Activated CD8-positive, alpha-beta T cell treated with anti-CD3 and anti-CD28 coated beads for 36 hours (primary cell): ENCODE results near the gene BICC1. TPM values are rescaled to one million over a fixed set of nuclear protein-coding genes. Genes with fewer than 3 reads are reported as not detected.
"Not testable (repeated sequence)": the region's sequence is repeated elsewhere in the genome, so short reads cannot be mapped to it uniquely, and the experiment has no call there.

Experiments
- ATAC-seq: fragments of 200-7000 bp; cut with Tn5 transposase; one replicate; pipeline ENCODE4 v1.10.0; 2021; ENCODE audit warnings: mild to moderate bottlenecking, moderate library complexity
- CTCF ChIA-PET: fragments of 350-600 bp; sonication (Branson Sonifier 250); formaldehyde crosslinking; loops from one replicate; lab custom pipeline; 2021; ENCODE audit warnings: antibody characterized with exemption; lab: Charles Lee
- POLR2A ChIA-PET: fragments of 350-600 bp; sonication (Branson Sonifier 250); formaldehyde crosslinking; loops from one replicate; lab custom pipeline; 2021; ENCODE audit warnings: antibody characterized with exemption; lab: Charles Lee
- DNase-seq: peaks from one replicate; pipeline ENCODE4 v3.0.0-alpha.2; 2020
- H3K27ac Mint-ChIP-seq: one replicate; pipeline ENCODE4 v1.8.0; 2021; ENCODE audit warnings: mild to moderate bottlenecking, mixed read lengths
- H3K27me3 Mint-ChIP-seq: one replicate; pipeline ENCODE4 v1.8.0; 2021; ENCODE audit warnings: mixed read lengths
- H3K36me3 Mint-ChIP-seq: one replicate; pipeline ENCODE4 v1.8.0; 2021; ENCODE audit warnings: low read depth, mixed read lengths
- H3K4me1 Mint-ChIP-seq: one replicate; pipeline ENCODE4 v1.8.0; 2021; ENCODE audit warnings: low read depth, mixed read lengths
- H3K4me3 Mint-ChIP-seq: one replicate; pipeline ENCODE4 v1.8.0; 2021; ENCODE audit warnings: mild to moderate bottlenecking, moderate library complexity, mixed read lengths
- H3K9me3 Mint-ChIP-seq: one replicate; pipeline ENCODE4 v1.8.0; 2021; ENCODE audit warnings: mixed read lengths
- CTCF ChIP-seq: fragments of 200-600 bp; IDR thresholded peaks from one replicate; pipeline ENCODE4 v1.8.0; 2022; ENCODE audit warnings: antibody characterized with exemption, mild to moderate bottlenecking
- intact Hi-C: fragments of 100-400 bp; cut with micrococcal nuclease; formaldehyde crosslinking; loops from one replicate; pipeline ENCODE4 v1.10.0; 2022
- total RNA-seq, 2 experiments: library from RNA; stranded (reverse); gene quantifications; one replicate each; pipeline ENCODE4 v1.2.3, GENCODE V29; 2021

BICC1 gene
- total RNA-seq, 2 experiments from 2014 or later = not detected

DNA sequence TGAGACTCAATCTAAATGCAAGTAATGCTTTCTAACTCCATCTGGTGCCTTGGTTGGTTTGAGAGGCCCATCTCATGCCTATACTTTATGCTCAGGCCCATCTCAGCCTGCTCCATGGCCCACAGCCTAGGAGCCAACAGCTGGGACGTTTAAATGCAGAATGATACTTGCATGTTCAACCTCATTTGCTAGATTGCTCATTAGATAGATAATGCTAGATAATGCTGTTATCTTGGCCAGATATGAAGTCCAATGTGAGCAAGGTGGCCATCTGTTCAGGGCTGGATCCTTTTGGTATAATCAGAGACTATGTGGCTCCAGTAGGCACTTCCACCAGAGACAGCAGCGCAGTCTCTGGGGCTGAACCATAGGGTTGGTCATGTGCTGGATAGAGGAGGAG is 342.1 kb downstream of the BICC1 start:
- intact Hi-C loops = no loop called here
- H3K36me3 Mint-ChIP-seq = no peaks in the 10 kb centered on the region
- no peak overlapping the region for H3K27ac Mint-ChIP-seq
- DNase-seq (no peak), ATAC-seq (no peak)
- no peak for TF ChIP-seq CTCF
- no peak overlapping the region for H3K4me3 Mint-ChIP-seq
- no peaks in the 10 kb centered on the region for H3K9me3 Mint-ChIP-seq
- POLR2A ChIA-PET = no interaction called here
- CTCF ChIA-PET = no interaction called here
- no peaks in the 10 kb centered on the region for H3K4me1 Mint-ChIP-seq
- H3K27me3 Mint-ChIP-seq = no peaks in the 10 kb centered on the region

- H3K9me3 Mint-ChIP-seq = no peaks in the 10 kb centered on the region
- no peak for ATAC-seq
- intact Hi-C loops = no loop called here
- H3K36me3 Mint-ChIP-seq = no peaks in the 10 kb centered on the region
- H3K27ac Mint-ChIP-seq = no peak overlapping the region
- no peaks in the 10 kb centered on the region for H3K27me3 Mint-ChIP-seq
- POLR2A ChIA-PET = no interaction called here
- no peaks in the 10 kb centered on the region for H3K4me1 Mint-ChIP-seq
- no peak for TF ChIP-seq CTCF
- DNase-seq = no peak
- no peak overlapping the region for H3K4me3 Mint-ChIP-seq
- CTCF ChIA-PET = no interaction called here
These were observed 344.0 kb downstream of the BICC1 start for GRCh38 chr10:58856508-58857240.

GRCh38 chr10:58857251-58857805 is 344.7 kb downstream of the BICC1 start:
- CTCF ChIA-PET = no interaction called here
- Mint-ChIP-seq H3K27ac (no peak overlapping the region), H3K4me3 (no peak overlapping the region), H3K9me3 (no peaks in the 10 kb centered on the region), H3K4me1 (no peaks in the 10 kb centered on the region), H3K36me3 (no peaks in the 10 kb centered on the region), H3K27me3 (no peaks in the 10 kb centered on the region)
- DNase-seq (no peak), ATAC-seq (no peak)
- intact Hi-C loops = no loop called here
- TF ChIP-seq CTCF = no peak
- POLR2A ChIA-PET = no interaction called here

- H3K36me3 Mint-ChIP-seq, CTCF ChIA-PET, H3K9me3 Mint-ChIP-seq, H3K27ac Mint-ChIP-seq, H3K4me1 Mint-ChIP-seq, ATAC-seq, H3K27me3 Mint-ChIP-seq, H3K4me3 Mint-ChIP-seq, POLR2A ChIA-PET, intact Hi-C loops, DNase-seq: not testable (repeated sequence)
These were observed 345.5 kb downstream of the BICC1 start for GRCh38 chr10:58858123-58858522.

DNA sequence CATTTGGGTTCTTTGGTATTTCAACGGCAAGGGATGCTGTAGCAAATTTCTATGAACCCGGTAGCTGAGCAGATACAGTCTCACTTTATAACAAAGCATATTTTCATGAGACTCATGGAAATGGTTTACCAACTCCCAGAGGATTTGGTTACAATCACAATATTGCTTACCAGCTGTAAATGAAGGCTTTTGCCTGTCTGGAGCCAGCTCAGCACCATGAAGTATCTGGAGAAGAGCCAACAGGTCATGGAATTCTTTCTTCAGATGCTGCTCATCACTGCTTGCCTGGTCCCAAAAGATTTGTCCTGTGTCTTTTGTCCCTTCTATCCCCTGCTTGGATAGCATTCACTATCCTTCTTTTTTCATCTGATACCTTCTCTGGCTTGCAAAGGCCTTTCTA is 346.9 kb downstream of the BICC1 start:
- Mint-ChIP-seq H3K4me1 (no peaks in the 10 kb centered on the region), H3K27me3 (no peaks in the 10 kb centered on the region), H3K27ac (no peak overlapping the region), H3K4me3 (no peak overlapping the region), H3K9me3 (no peaks in the 10 kb centered on the region), H3K36me3 (no peaks in the 10 kb centered on the region)
- POLR2A ChIA-PET = no interaction called here
- DNase-seq (no peak), ATAC-seq (no peak)
- TF ChIP-seq CTCF = no peak
- CTCF ChIA-PET = no interaction called here
- intact Hi-C loops = no loop called here
